Measurements from ENCODE around the gene TTI1. TPM values are rescaled to one million over a fixed set of nuclear protein-coding genes. Genes with fewer than 3 reads are reported as not detected.
"Not testable (repeated sequence)": the region's sequence is repeated elsewhere in the genome, so short reads cannot be mapped to it uniquely, and the experiment has no call there.

Gene TTI1
- polyA plus RNA-seq, 12 donors, result 11.7 to 22.0 (median 17.1) TPM; not detected in 1

DNA sequence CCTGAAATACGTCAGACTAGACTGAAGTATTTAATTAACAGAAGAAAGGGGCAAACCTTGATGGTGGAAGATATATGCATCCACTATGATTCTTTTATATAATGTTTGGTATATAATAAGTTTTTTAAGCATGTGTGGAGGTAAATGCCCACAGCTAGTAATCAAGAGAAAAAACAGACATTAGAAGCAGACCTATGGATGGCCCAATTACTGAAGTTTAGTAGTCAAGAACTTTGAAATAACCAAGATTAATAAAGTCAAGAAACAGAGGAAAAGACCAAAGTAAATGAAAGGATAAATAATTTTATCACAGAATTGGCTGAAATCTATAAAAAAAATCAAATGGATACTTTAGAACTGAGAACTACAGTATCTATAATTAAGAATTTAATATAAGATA, 15.3 kb downstream of the TTI1 start:
- no peak for DNase-seq

DNA sequence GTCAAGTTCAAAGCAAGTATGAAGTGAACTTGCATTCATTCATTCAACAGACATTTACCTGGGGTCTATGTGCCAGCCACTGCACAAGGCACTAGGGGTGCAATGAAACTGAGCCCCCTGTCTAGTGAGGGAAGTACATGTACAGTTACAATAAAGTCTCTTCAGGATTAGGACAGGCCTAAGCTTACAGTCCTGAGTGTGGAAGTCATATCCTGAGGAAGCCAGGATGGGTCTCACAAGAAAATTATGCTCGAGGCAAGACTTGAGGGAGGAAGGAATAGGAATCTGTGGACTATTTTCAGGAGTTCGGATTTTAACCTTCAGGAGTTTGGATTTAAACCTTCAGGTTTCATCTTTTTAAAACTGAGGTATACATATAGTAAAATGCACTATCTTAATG, 19.4 kb downstream of the TTI1 start:
- no peak for DNase-seq

DNA sequence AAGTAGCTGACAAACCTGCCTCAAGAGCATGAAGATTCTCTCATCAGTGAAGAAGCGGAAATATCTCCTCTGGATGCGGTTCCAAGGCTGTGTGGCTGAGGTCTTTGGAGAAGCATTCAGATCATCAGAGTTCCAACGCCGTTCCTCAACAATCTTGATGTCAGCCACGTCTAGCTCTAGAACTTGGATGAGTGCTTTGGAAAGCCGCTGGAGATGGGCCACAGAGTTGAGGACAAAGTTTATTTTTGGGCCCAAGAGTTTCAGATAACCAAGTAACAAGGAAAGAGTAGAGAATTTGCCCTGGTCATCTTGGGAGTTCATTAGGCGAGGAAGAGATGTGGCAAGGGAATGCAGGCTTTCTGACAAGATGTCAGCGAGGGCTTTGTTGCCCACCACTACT, 20.9 kb downstream of the TTI1 start:
- DNase-seq, result no peak

DNA sequence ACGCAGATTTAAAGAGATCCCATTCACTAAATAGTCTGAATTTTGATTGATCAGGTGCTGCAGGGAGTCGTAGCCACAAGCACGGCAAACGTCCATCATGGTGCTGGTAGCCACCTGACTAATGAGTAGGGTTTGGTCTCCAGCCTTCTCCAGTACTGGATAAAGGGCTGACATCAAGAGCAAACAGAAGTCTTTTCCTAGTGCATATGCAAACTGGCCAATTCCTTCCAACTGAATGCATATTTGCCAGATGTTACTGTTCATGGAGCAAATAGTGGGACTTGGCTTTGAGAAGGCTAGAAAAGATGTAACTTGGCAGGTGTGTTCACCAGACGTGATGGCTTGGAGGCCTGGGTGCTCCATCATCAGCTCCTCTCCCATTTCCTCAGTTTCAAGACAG, 21.6 kb downstream of the TTI1 start:
- DNase-seq, result no peak

DNA sequence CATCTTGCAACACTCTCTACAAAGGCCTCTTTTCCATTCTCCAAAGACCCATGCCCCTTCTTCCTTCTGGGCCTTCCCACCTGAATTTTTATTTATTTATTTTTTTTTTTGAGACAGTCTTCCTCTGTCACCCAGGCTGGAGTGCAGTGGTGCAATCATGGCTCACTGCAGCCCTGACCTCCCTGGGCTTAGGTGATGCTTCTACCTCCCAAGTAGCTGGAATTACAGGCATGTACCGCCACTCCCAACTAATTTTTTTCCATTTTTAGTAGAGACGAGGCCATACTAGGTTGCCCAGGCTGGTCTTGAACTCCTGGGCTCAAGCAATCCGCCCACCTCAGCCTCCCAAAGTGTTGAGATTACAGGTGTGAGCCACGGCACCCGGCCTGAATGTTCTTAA, 23.8 kb downstream of the TTI1 start:
- not testable (repeated sequence) for DNase-seq

DNA sequence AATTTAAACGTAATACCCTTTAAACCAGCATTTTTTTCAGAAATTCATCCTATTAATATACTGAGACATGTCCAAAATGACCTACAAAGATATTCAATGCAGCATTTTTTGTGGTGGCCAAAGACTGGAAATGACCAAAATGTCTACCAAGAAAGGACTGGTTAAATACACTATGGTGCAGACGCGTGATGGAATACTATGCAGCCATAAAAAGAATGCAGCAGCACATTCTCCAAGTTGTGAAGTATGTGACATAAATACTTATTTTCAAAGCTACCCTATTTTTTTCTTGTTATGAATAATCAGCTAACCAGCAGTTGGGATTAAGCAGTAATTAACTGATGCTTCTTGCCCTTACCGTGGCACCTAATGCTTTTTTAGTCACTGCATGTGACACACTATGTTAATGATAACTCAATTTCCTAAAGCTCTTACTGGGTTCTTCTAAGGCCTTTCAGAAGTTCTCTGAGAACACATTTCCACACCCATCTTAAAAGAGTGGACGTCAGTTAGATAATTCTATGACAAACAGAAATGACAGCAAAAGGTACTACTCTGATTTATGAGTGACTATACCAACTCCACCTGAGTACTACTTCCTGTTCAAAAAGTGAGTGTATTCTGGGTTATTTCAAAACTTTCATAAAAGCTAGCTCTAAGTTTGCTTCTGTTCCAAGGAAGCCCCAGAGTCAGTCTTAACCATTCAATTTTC, 24.9 kb downstream of the TTI1 start:
- no peak for DNase-seq

DNA sequence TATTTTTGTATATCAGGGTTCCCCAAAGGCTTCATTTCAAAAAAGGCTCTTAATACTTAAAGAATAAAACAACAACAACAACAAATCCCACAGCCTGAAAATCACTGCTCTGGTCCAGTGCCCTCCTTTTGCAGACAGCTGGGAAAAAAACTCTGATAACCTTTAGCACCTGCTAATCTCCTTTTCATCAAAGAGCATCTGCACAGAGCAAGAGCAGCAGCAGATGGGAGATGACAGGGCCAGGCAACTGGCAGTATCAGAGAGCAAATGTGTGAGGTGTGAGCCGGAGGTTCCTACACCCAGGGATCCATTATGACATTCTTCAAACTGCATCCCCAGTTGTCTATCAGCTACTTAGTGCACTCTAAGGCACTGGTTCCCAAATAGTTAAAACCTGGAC, 25.7 kb downstream of the TTI1 start:
- no peak for DNase-seq

DNA sequence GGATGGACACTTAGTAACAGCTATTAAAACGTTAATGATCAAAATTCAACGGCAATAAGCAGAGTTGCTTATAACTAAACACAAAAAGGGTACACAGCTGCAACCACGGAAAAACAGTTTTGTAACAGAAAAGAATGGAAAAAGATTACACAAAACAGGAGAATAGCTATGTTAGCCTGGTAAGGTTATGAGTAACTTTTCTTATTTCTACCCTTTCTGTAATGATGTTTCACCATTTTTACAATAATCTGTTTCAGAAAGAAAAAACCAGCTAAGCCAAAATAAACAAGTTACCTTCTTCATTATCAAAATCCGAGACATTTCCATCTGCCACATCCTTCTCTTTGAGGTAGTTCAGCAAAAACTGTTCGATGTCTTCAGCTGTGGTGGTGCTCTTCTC, 27.4 kb downstream of the TTI1 start:
- DNase-seq, result no peak

DNA sequence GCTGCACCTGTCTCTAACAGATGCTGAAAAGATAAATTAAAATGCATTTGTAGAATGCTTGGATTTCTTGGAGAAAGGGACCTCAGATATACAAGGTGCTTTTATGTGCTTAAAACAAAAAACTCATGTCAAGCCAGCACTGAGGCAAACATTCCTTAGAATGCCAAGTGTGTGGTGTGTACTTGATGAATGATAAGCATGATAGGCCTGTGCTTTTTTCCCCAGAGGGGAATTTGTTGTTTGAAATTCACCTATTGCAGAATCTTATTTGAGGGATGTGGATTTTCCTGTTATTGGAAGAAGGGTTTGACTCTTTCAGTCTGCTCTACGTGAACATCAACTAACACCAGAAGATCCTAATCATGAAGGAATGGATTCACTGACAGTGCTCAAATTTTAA, 28.8 kb downstream of the TTI1 start:
- no peak for DNase-seq

DNA sequence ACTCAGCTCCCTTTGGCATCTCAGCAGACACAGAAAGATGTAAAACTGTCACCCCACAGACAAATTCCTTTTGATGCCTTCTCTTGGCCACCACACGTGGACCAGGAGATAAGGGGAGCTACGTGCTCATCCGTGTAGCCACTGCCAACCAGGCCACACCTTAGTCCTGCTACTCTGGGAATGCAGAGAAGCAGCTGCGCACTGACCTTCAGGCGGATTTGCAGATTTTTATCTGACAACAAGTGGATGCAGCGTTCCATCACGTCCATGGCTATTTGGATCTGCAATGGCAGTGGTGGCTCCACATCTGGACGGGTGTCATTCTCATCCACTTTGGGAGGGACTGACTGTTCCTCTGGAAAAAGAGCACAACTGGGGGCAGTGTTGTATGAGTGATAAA, 30.8 kb downstream of the TTI1 start:
- DNase-seq, result no peak

DNA sequence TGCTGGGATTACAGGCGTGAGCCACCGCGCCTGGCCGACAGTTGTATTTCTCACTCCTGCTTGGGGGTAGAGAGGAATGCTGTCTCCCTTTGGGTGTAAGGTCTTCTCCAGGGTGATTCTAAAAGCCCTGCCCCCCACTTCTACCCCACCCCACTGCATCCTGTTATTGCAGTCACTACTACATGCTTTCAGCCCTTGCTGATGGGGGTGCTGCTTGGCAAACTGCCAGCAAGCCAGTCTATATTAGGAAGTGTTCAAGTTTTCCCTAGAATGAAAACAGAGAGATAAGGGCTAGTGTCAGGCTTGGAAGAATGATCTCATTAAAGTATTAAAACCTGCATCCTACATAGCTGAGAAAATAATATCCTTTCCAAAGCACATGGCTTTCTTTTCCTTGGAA, 31.3 kb downstream of the TTI1 start:
- no peak for DNase-seq

DNA sequence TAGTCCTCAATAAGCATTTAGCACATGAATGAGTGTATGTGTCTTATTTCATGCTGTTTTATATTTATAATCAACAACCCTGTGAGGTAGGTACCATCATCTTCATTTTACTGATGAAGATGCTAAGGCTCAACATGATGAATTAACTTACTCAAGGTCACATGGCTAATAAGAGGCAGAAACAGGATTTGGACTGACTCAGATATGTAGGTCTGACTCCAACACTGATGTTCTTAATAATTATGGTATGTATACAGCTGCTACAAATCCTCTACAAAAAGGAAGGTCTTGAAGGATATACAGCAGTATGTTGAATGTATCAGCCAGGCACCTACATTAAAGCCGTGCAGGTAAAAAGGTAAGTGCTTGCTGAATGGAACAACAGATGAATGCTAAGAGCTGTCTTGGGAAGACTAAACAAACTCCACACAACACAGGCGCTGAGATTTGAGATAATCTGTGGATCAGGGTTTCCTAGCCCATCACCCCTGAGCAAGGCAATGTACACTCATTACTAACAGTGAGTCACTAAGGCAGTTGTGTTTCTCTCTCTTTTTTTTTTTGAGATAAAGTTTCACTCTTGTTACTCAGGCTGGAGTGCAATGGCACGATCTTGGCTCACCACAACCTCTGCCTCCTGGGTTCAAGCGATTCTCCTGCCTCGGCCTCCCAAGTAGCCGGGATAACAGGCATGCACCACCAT, 31.9 kb downstream of the TTI1 start:
- DNase-seq, result no peak

DNA sequence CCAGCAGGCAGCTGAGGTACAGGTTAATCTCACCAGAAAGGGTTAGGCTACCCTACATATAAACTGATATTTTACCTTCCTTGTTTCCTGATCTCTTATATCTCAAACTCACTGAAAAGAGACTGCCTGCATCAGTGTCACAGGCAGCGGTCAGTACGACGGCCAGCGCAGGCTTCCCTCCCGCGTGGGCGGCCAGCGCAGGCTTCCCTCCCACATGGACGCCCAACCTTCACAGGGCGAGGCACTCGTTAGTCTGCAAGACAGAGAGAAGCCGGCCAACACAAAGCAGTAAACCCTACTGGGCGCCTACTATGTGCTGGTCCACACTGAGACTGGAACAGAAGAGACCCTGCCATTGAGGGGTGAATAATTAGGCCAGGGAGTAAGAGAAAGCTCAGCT, 33.0 kb downstream of the TTI1 start:
- DNase-seq, result no peak

DNA sequence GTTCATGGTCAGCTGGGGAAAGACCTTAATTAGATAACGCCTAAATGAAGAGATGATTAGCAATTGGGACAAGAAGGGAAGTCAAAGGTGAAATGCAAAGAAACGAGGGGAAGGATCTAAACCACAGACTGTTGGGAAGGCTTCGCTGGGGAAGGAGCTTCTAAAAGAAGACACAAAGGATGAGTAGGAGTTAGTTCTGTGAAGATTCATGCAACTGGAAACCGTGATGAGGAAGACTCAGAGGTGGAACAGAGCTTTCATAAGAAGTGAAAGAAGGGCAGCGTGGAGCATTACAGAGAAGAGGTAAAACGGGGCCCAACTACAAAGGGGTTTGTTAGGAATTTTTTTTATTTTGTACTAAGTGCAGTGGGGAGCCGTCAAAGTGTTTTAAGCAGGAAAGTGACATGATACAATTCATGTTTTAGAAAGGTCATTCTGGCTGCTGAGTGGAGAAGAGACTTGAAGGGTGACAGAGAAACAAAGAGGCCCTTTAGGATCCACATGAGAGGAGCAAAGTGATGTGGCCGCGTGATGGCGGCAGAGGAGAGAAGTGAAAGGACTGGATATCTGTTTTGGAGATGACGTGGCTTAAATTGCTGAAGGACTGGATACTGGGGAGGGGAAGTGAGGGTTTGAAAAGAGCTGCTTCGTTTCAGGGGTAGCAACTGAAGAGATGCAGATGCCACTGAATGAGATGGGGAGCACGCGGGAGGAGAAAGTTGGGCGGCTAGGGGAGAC, 33.6 kb downstream of the TTI1 start:
- DNase-seq, result no peak

DNA sequence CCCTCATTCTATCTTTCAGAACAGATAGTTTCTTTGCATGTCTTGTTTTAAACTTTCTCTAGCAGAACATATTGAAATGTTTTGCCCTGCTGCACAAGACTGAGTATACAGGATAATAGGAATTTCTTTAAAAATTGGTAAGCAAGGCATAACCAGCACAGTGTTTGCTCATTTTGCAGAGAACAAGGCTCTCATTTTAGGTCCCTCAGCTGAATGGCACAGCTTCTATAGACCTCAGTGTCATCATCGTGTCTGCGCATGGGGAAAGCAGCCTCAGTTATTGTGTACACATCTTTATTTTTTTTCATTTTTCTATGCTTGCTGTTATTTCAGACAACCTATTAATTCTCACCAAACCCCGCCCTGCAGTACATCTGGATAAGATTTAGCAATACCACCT, 35.7 kb downstream of the TTI1 start:
- no peak for DNase-seq

DNA sequence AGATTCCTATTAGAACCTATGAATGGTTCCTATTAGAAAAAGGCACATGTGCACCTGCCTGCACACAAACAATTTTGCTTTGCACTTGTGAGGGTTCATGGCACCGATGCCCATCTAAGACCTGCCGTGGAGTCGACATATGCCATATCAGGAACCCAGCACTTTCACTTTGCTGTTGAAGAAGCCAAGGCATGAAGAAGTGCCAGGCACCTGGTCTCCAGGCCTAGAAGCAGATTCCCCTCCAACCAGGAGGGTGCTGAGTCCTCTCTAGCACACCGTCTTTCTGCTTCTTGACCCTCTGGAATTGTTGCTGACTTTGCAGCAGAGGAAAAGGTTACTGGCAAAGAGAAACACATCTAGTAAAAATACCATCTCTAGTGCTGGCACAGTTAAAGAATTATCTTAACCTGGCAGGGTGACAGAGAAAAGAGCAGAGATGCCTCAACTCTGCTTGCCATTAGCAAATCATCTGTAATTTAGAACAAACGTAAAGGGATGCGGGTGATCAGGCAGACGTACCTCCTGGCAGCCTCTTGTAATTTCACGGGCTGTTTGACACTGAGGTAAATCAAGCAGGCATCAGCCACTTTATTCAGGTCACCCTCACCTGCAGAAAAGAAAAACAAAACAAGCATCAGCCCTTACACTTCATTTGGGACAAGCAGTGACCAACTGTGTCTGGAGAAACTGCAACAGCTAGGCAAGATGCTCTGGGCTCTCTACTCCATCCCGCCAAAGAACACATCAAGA, 37.2 kb downstream of the TTI1 start:
- no peak for DNase-seq

DNA sequence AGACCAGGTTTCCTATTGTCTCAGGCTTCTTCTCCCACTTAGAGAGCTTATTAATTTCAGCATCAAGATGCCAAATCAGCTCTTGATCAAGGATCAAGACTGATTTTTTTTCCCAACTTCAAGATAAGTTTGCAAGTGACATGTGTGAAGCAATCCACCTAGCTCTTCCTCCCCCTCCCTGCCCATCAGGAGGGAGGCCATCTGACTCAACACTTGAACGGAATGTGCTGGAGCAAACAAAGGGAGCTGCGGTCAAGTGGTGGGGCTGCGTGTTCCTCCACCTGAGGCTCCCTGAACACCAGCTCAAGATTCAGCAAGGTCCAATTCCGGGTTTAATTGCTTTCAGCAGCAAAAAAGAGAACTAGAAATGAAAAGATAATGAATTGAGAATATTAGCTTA, 38.7 kb downstream of the TTI1 start:
- no peak for DNase-seq

DNA sequence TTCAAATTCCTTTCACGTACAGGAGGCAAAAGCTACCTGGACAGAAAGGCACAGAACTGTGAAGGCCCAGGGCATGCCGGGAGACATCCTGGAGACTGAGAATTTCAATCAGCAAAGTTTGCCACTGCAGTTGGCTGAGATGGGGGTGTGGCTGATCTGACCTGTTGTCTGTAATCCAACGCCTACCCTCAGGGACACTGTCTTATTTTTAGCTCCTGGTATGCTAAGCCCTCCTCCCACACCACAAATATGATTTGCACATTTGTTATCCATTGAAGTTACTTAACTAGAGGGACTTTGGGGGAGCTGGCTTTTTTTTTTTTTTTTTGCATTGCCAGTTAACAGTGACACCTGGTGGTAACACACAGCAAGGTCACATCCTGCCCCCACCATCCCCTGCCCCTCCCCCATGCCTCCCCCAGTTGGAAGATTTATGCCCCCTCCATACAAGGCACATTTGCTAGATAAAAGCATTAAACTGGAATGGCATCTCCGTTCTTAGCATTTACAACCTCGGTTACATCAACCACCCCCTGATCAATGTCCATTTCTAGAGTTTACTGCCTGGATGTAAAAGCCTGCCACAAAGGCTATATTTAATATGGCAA, 40.4 kb downstream of the TTI1 start:
- peak; percentile 25 for DNase-seq

DNA sequence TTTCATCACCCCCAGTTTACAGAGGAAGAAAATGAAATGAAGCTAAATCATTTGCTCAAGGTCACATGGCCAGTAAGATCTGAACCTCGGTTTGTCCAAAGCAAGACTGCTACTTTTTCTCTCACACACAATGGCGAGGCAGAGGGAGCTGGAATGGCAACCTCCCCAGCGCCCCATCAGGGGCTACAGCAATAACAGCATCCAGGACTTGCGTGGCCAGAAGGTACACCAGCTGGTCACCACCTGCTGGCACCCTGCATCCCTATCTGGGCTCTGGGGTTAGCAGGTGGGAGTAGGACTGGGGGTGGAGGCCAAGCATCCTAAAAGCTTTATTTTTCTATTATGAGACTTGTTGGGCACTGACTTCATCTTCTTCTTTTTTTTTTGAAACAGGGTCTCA, 41.3 kb downstream of the TTI1 start:
- DNase-seq, result no peak

DNA sequence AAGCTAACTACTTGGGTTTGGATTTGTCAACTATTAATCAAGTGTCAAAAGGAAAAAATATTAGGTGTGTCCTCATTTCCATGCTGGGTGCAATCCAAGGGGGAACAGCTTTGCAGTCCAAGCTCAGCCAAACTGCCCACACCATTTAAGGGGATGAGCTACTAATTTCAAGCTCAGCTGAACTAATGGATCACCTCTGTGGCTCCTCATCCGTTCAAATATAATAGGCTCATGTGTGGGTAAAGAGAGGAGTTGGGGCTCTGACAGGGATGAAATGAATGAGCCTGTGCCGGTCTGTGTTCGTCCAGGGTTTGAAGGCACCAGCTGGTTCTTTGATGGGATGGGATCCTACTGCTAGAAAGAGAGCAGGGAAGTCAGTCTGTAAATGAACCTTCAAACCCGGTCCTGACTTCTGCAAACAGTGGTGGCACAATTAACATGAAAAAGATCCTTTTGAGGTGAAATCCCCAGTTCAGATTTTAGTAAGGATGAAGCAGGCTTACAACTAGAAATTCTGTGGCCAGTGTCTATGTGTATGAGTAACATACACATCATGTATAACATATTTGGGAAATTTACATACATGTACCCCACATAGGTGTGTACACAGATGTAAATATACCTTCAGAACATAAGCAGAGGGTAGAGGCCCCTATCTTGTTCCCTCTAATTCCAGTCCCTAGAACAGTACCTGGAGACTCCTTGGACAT, 41.9 kb downstream of the TTI1 start:
- DNase-seq, result no peak

DNA sequence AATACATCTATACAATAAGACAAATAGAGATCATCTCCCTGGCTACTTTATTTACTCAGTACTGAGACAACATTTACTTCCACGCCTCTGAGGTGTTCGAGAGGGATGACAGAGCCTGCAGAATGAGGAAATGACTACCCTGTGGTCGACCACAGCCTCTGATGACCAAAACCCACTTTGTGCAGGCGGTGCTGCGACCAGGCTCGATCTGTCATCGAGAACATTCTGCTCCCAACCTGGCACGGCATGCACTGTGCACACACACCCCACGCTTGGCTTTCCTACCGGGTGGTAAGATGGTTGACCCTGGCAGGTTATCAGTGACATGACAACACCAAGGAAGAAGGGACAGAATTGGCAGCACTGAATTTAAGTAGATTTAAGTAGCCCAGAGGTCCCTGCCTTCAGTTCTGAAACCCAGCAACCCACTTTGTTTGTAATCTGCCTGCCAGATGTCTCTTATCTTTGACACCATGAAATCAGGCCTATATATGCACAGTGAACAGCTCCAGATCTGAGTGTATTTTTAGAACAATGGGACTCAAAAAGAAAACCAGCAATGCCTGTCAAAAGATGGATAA, 42.6 kb downstream of the TTI1 start:
- no peak for DNase-seq
